GM06990 (cell line): Measurements from ENCODE around the gene FHIT.

Experiments used
- DNase-seq: peaks from one replicate; pipeline ENCODE4 v3.0.0-alpha.2; 2011; ENCODE audit not compliant: insufficient read length; ENCODE audit errors: extremely low read depth
- H3K27me3 ChIP-seq: replicated peaks from 2 replicates; pipeline ENCODE4 v1.6.0; 2011; ENCODE audit warnings: low read length; ENCODE audit not compliant: control insufficient read depth, insufficient read depth
- H3K36me3 ChIP-seq: 2 replicates; pipeline ENCODE4 v1.5.1; 2011; ENCODE audit warnings: low read length; ENCODE audit not compliant: control insufficient read depth, insufficient read depth
- H3K4me3 ChIP-seq: replicated peaks from 2 replicates; pipeline ENCODE4 v1.5.1; 2011; ENCODE audit warnings: low read depth, mild to moderate bottlenecking, control low read depth, low read length
- CTCF ChIP-seq: IDR thresholded peaks from 2 replicates; pipeline ENCODE4 v1.5.1; 2011; ENCODE audit warnings: low read length, control low read depth, mild to moderate bottlenecking, inconsistent platforms; ENCODE audit not compliant: insufficient read depth, poor library complexity, severe bottlenecking

The FHIT gene

GRCh38 chr3:60053526-60054265, 1197.6 kb downstream of the FHIT start:
- H3K27me3 ChIP-seq, result no peaks in the 10 kb centered on the region
- H3K36me3 ChIP-seq, result no peaks in the 10 kb centered on the region
- no peak overlapping the region for H3K4me3 ChIP-seq
- no peak for DNase-seq
- no peak for TF ChIP-seq CTCF

GRCh38 chr3:60048447-60048848, 1202.8 kb downstream of the FHIT start:
- Histone ChIP-seq H3K27me3 (no peaks in the 10 kb centered on the region), H3K36me3 (no peaks in the 10 kb centered on the region), H3K4me3 (no peak overlapping the region)
- DNase-seq, result no peak
- TF ChIP-seq CTCF, result no peak

DNA sequence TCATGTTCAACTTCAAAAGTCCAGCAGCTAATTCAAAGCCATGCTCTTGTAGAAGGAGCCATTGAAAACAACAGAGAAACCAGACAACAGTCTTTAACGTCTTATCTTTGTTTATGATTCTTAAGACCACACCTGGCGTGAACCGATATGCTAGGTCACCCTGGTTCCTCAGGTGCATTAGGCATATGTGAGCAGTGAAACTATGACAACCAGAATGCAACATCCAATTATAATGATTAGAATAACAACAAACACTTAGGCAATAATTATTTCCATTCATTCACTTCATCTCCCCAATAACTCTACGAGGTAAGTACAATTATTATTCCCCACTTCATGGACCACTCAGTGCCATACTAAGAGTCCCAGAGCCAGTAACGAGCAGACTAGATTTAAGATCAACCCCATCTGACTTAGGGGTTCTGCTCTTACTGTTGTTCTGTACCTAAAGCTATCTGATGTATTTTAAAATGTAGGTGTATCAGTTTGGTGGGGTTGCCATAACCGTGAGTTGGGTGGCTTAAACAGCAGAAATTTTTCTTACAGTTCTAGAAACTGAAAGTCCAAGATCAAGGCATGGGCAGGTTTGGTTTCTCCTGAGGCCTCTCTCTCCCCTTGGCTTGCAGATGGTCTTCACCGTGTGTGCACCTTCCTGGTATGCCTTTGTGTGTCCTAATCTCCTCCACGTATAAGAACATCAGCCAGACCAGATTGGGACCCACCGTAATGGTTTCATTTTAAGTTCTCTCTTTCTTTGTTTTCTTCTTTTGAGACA, 1203.6 kb downstream of the FHIT start:
- no peak for TF ChIP-seq CTCF
- Histone ChIP-seq H3K4me3 (no peak overlapping the region), H3K27me3 (no peaks in the 10 kb centered on the region), H3K36me3 (no peaks in the 10 kb centered on the region)
- no peak for DNase-seq

DNA sequence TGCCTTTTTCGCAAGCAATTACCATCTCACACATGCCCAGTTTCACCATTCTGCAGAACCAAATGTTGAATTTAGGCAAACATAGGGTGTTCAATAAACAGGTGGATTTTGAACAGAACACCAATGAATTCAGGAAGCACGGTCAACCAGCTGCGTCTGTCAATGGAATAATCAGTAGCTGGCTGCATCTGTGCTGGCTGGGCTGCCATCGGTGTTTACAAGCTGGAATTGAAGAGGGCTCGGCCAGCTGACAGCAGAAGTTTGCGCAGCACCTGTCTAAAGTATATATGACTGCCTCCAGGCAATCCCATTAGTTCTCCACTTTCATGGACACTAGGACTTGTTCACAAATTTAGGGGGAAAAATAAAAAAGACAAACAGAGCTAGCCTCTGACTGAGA, 1205.0 kb downstream of the FHIT start:
- no peaks in the 10 kb centered on the region for H3K36me3 ChIP-seq
- no peak for TF ChIP-seq CTCF
- DNase-seq, result no peak
- no peak overlapping the region for H3K4me3 ChIP-seq
- no peaks in the 10 kb centered on the region for H3K27me3 ChIP-seq

- no peak for TF ChIP-seq CTCF
- Histone ChIP-seq H3K27me3 (no peaks in the 10 kb centered on the region), H3K36me3 (no peaks in the 10 kb centered on the region), H3K4me3 (no peak overlapping the region)
- DNase-seq, result no peak
Measured at GRCh38 chr3:60045686-60046085, 1205.6 kb downstream of the FHIT start.
